ENCODE measurements around the gene RAET1G. TPM values are rescaled to one million over a fixed set of nuclear protein-coding genes. Genes with fewer than 3 reads are reported as not detected.
"Not testable (repeated sequence)": the region's sequence is repeated elsewhere in the genome, so short reads cannot be mapped to it uniquely, and the experiment has no call there.

RAET1G gene
- total RNA-seq, 3 donors from 2014 or later: not detected

DNA sequence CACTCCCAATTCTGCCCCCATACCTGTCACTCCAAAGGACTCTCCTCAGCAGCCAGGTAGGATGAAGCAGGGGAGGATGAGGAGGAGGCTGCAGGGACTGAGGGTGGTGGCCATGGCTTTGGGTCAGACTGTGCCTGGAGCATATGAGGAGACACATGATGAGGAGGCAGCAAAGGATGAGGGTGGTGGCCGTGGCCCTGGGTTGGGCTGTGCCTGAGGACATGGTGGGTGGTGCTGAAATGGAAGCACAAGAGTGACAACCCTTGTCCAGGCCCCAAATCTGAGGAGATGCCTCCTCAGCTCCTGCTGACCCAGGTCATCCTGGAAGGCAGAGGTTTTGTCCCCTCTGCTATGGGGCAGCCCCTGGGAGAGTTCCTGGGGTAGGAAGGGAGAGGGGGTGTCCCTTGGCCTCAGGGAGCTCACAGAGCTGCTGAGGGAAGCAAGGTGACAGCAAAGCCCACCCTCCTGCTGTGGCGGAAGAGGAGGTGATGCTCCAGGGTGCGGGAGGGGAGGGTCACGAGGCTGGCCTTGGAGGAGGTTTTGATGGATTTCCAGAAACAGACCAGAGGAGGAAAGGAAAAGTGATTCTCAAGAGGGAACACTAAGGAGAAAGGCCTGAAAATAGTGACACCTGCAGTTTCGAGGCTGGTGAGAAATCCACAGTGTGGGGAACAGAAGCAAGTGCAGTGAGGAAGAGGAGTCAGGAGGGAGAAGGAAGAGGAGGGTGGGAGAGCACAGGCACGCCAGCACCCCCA lies 4.6 kb downstream of the RAET1G start:
- no peak overlapping the region for H3K4me3 Mint-ChIP-seq
- H3K4me1 Mint-ChIP-seq (ENCODE audit: low read depth): peaks cover 13% of the 10 kb centered on the region

DNA sequence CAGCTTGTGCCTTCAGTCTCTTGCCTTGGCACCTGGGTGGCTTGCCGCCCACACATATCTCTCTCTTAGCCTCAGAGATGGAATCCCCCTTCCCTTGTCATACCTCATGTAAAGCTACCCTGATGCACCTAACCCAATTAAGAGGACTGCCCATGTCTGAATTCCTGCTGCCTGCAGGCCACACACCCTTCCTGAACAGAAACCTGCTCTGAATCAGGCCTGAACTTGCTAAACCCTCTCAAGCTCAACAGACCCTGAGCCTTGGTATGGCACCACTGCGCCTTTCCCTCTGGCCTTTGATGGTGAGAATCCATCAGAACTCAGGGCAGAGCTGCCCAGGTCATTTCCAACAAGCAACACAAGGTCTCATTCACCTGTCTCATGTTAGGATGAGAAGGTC lies 5.2 kb downstream of the RAET1G start:
- DNase-seq (no peak), ATAC-seq (no peak)
- Mint-ChIP-seq H3K9me3 (no peaks in the 10 kb centered on the region), H3K4me3 (no peak overlapping the region), H3K36me3 (ENCODE audit: insufficient read depth) (no peaks in the 10 kb centered on the region), H3K27me3 (ENCODE audit: low read depth) (peaks cover 44% of the 10 kb centered on the region), H3K4me1 (ENCODE audit: low read depth) (peaks cover 6% of the 10 kb centered on the region)

More for the DNA sequence above, 4.6 kb downstream of the RAET1G start:
- no peaks in the 10 kb centered on the region for H3K36me3 Mint-ChIP-seq (ENCODE audit: insufficient read depth)
- H3K9me3 Mint-ChIP-seq: no peaks in the 10 kb centered on the region
- ATAC-seq: no peak
- peaks cover 45% of the 10 kb centered on the region for H3K27me3 Mint-ChIP-seq (ENCODE audit: low read depth)
- no peak for DNase-seq

DNA sequence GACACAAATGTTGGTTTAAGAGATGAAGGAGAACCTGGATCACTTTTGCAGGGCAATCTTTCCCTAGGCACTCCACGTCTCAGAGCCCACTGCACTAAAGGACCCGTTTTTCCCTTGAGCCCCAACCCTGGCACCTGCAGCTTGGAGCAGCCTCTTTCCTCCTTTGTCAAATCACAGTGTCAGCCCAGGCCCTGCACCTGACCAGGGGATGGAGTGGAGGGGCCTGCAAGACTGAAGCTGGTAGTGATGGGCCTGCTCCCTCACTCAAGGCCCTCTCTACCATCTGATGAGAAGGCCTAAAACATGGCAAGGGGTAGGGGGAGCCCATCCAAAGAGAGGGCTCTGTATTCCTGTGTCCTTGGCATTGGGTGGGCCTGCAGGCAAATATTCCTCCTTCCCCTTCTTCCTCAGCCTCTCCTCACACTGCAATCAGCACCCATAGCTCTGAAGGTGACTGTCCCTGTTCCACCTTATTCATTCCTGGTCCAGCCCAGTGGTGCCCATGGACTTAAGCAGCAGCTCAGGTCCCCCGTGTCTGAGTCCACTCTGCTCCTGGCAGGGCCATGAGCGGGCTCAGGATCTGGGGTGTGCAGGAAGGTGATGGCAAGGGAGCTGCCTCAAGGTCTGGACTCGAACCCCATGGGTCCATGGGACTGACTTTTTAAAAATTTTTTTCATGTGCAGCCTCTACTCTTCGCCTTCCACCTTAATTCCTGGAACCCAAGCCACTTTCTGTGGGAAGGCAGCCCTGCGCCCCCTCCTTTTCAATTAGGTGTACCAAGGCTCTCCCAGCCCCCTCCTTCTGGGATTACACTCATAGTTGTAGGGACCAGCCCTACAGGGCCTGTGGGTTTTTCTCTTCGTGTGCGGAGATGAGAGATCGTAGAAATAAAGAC lies 6.7 kb downstream of the RAET1G start:
- ATAC-seq (no peak), DNase-seq (no peak)
- H3K36me3 Mint-ChIP-seq (ENCODE audit: insufficient read depth): no peaks in the 10 kb centered on the region
- H3K4me1 Mint-ChIP-seq (ENCODE audit: low read depth): no peaks in the 10 kb centered on the region
- H3K27me3 Mint-ChIP-seq (ENCODE audit: low read depth): peaks cover 36% of the 10 kb centered on the region
- no peaks in the 10 kb centered on the region for H3K9me3 Mint-ChIP-seq
- no peak overlapping the region for H3K4me3 Mint-ChIP-seq

DNA sequence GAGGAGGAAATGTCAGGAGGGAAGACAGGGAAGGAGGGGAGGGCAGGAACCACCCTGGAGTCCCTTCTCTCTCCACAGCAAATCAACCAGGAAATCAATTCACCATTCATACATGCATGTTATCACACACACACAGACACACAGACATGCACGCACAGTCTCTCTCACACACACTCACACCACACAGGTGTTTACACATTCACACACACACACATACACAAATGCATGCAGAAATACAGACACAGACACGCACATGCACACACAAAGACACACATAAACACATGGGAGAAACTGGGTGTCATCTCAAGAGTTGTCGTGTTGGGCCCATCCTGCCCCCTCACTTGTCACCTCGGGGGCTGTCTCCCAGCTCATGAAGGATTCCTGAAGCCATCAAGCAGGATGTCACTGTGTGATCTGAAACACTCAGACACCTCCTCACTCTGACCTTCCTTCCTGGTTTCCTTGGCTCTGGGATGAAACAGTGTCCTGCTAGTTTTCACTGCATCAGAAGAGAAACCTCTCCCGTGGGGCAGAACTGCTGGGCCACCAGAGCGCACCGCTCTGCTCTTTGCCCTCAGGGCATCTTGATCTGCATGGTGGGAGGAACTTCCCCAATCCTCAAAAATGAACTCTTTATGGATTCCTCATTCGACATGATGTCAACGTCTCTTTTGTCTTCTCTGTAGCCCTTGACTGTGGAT lies 9.2 kb downstream of the RAET1G start:
- no peak for DNase-seq
- Mint-ChIP-seq H3K4me3 (no peak overlapping the region), H3K9me3 (no peaks in the 10 kb centered on the region), H3K27me3 (ENCODE audit: low read depth) (peaks cover 30% of the 10 kb centered on the region), H3K4me1 (ENCODE audit: low read depth) (no peaks in the 10 kb centered on the region), H3K36me3 (ENCODE audit: insufficient read depth) (no peaks in the 10 kb centered on the region)
- ATAC-seq: no peak

DNA sequence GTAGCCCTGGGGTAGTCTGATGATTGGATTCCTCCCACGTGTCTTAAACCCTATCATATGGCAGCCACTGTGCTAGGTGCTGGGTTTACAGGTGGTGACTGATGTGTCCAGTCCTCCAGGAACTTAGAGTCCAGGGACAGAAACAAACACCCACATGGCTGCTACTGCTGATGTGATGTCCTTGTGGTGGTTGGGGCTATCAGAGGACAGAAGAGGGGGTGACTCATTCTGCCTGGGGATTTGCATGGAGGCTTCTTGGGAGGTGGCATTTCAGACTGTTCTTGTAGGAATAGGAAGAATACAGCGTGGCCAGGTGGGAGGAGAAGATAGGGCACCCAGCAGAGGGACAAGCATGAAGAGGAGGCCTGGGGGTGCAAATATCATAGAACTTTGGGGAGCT lies 9.8 kb downstream of the RAET1G start:
- H3K4me3 Mint-ChIP-seq: no peak overlapping the region
- no peaks in the 10 kb centered on the region for H3K4me1 Mint-ChIP-seq (ENCODE audit: low read depth)
- H3K36me3 Mint-ChIP-seq (ENCODE audit: insufficient read depth): no peaks in the 10 kb centered on the region
- ATAC-seq: no peak
- H3K9me3 Mint-ChIP-seq: peaks cover 2% of the 10 kb centered on the region
- no peak for DNase-seq
- peaks cover 24% of the 10 kb centered on the region for H3K27me3 Mint-ChIP-seq (ENCODE audit: low read depth)

DNA sequence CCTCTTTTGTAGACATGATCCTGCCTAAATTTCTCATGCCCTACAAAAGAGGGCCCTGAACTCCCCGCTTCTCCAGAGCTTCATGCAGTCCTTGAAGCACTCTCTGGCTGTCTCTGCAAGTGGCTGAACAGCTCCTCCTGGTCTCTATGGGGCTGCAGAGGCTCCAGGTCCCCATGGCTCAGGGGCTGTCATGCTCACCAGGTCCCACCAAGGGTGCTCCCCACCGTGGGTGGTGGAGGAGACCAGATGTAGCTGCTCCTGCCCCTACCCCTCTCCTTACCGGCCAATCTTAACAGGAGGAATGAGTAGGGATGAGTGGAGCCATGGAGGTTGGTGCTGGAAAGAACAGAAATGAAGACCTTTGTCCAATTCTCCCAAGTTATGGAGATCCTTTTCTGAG lies 10.2 kb downstream of the RAET1G start:
- not testable (repeated sequence) for H3K36me3 Mint-ChIP-seq (ENCODE audit: insufficient read depth); ATAC-seq; DNase-seq; H3K4me1 Mint-ChIP-seq (ENCODE audit: low read depth); H3K4me3 Mint-ChIP-seq; H3K9me3 Mint-ChIP-seq
- H3K27me3 Mint-ChIP-seq (ENCODE audit: low read depth): peaks cover 24% of the 10 kb centered on the region

DNA sequence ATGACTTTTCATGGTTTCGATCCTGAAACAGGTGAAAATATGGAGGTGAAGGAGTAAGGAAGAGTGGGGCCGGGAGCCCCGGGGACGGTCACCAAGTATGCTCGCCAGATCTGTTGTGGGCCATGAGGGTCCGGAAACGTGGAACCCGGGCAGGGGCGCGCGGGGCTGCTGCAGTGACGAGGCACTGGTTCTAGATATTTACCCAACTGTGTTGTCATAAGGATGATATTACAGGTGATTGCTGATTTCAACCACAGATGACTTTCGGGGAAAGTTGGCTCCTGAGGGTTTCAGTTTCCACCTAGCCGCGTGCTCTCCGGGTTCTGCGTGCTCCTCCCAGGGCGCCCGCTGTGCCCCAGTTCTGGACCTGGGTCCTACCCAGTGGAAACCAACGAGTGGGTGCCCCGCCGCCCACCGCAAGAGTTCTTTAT lies 12.2 kb downstream of the RAET1G start:
- Mint-ChIP-seq H3K36me3 (ENCODE audit: insufficient read depth) (no peaks in the 10 kb centered on the region), H3K4me1 (ENCODE audit: low read depth) (no peaks in the 10 kb centered on the region)
- ATAC-seq: no peak

DNA sequence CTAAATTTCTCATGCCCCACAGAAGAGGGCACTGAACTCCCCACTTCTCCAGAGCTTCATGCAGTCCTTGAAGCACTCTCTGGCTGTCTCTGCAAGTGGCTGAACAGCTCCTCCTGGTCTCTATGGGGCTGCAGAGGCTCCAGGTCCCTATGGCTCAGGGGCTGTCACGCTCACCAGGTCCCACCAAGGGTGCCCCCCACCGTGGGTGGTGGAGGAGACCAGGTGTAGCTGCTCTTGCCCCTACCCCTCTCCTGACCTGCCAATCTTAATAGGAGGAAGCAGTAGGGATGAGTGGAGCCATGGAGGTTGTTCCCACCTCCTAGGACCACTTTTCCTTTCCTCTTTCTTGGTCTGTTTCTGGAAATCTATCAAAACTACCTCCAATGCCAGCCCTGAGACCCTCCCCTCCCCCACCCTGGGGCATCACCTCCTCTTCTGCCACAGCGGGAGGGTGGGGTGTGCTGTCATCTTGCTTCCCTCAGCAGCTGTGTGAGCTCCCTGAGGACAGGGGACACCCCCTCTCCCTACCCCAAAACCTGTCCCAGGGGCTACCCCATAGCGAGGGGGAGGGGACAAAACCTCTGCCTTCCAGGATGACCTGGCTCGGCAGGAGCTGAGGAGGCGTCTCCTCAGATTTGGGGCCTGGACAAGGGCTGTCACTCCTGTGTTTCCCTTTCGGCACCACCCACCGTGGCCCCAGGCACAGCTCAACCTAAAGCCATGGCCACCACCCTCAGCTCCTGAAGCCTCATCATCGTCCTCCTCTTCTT lies 13.0 kb downstream of the RAET1G start:
- H3K9me3 Mint-ChIP-seq: peaks cover 6% of the 10 kb centered on the region
- no peak for ATAC-seq

More for the DNA sequence above, 12.2 kb downstream of the RAET1G start:
- Mint-ChIP-seq H3K4me3 (no peak overlapping the region), H3K9me3 (peaks cover 6% of the 10 kb centered on the region), H3K27me3 (ENCODE audit: low read depth) (peaks cover 22% of the 10 kb centered on the region)
- DNase-seq: no peak

DNA sequence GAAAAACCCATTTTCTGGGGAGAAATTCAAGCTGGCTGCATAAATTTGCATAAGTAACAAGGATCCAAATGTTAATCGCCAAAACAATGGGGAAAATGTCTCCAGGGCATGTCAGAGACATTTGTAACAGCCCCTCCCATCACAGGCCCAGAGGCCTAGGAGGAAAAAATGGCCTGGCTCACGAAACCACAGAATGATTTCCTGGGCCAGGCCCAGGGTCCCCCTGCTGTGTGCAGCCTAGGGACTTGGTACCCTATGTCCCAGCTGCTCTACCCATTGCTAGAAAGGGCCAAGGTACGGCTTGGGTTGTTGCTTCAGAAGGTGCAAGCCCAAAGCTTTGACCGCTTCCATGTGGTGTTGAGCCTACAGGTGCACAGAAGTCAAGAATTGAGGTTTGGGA lies 14.4 kb downstream of the RAET1G start:
- H3K36me3 Mint-ChIP-seq (ENCODE audit: insufficient read depth); H3K4me3 Mint-ChIP-seq; DNase-seq; ATAC-seq; H3K4me1 Mint-ChIP-seq (ENCODE audit: low read depth); H3K9me3 Mint-ChIP-seq: not testable (repeated sequence)
- H3K27me3 Mint-ChIP-seq (ENCODE audit: low read depth): peaks cover 24% of the 10 kb centered on the region

More for the DNA sequence above, 13.0 kb downstream of the RAET1G start:
- DNase-seq: no peak
- no peaks in the 10 kb centered on the region for H3K36me3 Mint-ChIP-seq (ENCODE audit: insufficient read depth)
- H3K4me3 Mint-ChIP-seq: no peak overlapping the region
- H3K4me1 Mint-ChIP-seq (ENCODE audit: low read depth): no peaks in the 10 kb centered on the region
- H3K27me3 Mint-ChIP-seq (ENCODE audit: low read depth): peaks cover 23% of the 10 kb centered on the region

DNA sequence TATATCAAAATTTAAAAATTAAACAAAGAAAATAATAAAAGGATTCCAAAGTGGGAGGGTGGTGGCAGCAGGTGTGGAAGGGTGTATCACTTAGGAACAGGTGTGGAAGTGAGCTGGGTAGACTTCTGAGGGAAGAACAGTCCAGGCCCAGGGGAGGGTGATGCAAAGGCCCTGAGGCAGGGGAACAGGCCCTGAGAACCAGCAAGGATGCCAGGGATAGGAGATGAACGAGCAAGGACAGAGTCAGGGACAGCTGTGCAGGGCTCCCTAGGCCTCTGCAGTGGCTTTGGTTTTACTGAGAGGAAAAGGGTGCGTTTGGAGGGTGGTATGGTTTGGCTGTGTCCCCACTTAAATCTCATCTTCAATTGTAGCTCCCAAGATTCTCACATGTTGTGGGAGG lies 15.6 kb downstream of the RAET1G start:
- Mint-ChIP-seq H3K36me3 (ENCODE audit: insufficient read depth) (no peaks in the 10 kb centered on the region), H3K4me1 (ENCODE audit: low read depth) (no peaks in the 10 kb centered on the region), H3K4me3 (no peak overlapping the region), H3K9me3 (peaks cover 6% of the 10 kb centered on the region), H3K27me3 (ENCODE audit: low read depth) (peaks cover 22% of the 10 kb centered on the region)
- no peak for ATAC-seq
- no peak for DNase-seq

DNA sequence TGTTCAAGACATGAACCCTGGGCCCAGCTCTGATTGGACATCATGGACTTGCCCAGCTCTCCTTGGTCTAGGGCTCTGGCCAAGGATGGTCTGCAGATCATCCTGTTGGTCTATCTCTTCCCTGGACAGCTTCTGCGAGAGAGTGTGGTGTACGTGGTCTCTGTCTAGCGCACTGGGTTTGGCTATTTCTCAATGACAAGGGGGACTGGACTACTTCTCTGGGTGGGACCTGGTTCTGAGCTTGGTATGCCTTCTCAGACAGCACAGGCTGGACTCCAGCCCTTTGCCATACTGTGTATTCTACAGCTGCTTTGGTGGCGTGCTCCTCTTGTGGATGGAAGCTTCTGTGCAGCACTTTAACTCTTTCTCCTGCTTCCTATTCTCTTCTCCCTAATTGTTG lies 16.5 kb downstream of the RAET1G start:
- DNase-seq (no peak), ATAC-seq (no peak)
- Mint-ChIP-seq H3K9me3 (peaks cover 6% of the 10 kb centered on the region), H3K36me3 (ENCODE audit: insufficient read depth) (no peaks in the 10 kb centered on the region), H3K4me1 (ENCODE audit: low read depth) (no peaks in the 10 kb centered on the region), H3K4me3 (no peak overlapping the region), H3K27me3 (ENCODE audit: low read depth) (peaks cover 19% of the 10 kb centered on the region)

DNA sequence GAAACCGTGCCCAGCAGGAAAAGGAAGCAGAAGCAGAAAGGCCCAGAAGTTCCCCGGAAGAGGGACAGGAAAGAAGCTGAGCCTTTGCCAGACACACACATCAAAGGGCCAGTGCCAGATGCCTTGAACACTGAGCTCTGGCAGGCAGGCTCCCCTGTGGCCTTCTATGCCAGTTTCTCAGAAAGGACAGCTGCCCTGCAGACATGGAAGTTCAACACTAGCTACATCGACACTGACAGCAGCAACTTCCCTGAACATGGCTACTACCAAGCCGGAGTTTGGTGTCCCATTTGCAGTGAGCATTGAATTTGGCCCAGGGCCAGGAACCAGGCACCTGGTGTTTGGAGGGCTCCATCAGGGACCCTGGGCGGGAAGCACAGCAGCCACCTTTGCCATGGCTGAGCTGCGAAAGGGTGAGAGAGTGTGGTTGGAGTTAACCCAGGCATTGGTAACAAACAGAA lies 17.0 kb downstream of the RAET1G start:
- no peak overlapping the region for H3K4me3 Mint-ChIP-seq
- H3K27me3 Mint-ChIP-seq (ENCODE audit: low read depth): peaks cover 16% of the 10 kb centered on the region
- peaks cover 6% of the 10 kb centered on the region for H3K9me3 Mint-ChIP-seq
- ATAC-seq (no peak), DNase-seq (no peak)
- no peaks in the 10 kb centered on the region for H3K4me1 Mint-ChIP-seq (ENCODE audit: low read depth)
- H3K36me3 Mint-ChIP-seq (ENCODE audit: insufficient read depth): no peaks in the 10 kb centered on the region

DNA sequence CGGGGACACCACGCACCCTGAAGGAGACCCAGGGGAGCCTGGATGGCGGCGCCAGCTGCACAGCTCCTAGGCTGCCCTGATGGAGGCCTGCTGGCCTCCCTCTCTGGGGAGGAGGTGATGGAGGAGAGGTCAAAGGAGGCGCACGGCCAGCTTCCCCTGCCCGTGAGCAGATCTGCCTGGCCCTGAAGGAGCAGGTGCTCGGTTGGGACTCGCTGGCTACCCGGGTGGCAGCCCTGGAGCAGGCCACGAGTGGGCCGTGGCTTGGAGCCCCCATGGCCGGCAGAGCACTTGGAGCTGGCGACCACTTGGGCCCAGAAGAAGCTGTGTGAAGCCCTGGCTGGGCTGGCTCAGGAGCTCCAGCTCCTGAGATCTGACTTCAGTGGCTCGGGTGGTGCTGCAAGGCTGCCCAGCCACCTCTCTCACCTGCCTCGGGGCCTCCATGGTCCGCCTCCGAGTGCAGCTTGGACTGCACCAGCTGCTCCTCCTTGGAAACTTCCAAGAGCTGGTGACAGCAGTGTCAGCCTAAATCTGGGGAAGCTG lies 17.5 kb downstream of the RAET1G start:
- ATAC-seq (no peak), DNase-seq (no peak)
- Mint-ChIP-seq H3K27me3 (ENCODE audit: low read depth) (peaks cover 11% of the 10 kb centered on the region), H3K36me3 (ENCODE audit: insufficient read depth) (no peaks in the 10 kb centered on the region), H3K4me1 (ENCODE audit: low read depth) (no peaks in the 10 kb centered on the region), H3K4me3 (no peak overlapping the region), H3K9me3 (peaks cover 6% of the 10 kb centered on the region)
